ENCODE measurements around the gene CPO. TPM values are rescaled to one million over a fixed set of nuclear protein-coding genes. Genes with fewer than 3 reads are reported as not detected.

CPO gene
- total and polyA plus RNA-seq, 2 donors from 2014 or later: 0.41 to 0.90 TPM

DNA sequence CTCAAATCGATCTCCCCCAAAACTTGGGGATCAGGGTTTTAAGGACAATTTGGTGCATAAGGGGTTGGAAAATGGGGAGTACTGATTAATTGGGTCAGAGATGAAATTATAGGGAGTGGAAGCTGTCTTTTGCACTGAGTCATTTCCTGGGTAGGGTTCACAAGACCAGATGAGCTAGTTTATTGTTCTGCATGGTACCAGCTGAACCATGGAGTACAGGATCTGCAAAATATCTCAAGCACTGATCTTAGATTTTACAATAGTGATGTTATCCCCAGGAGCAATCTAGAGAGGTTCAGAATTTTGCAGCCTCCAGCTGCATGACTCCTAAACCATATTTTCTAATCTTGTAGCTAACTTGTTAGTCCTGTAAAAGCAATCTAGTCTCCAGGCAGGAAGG is 73.1 kb downstream of the CPO start:
- H3K27ac ChIP-seq (ENCODE audit: low read depth in 2 of 2, low read length in 2 of 2): no peak overlapping the region
- no peaks in the 10 kb centered on the region for H3K9me3 ChIP-seq (ENCODE audit: control insufficient read depth in 2 of 3, insufficient read depth in 1 of 3, low read length in 3 of 3)
- H3K4me3 ChIP-seq (ENCODE audit: low read length in 3 of 3): no peak overlapping the region
- DNase-seq (no peak), FAIRE-seq (no peak)
- H3K27me3 ChIP-seq (ENCODE audit: control insufficient read depth, insufficient read depth, low read length): no peaks in the 10 kb centered on the region
- H3K9ac ChIP-seq (ENCODE audit: low read length in 3 of 3): no peak overlapping the region
- TF ChIP-seq, protein P1, sequence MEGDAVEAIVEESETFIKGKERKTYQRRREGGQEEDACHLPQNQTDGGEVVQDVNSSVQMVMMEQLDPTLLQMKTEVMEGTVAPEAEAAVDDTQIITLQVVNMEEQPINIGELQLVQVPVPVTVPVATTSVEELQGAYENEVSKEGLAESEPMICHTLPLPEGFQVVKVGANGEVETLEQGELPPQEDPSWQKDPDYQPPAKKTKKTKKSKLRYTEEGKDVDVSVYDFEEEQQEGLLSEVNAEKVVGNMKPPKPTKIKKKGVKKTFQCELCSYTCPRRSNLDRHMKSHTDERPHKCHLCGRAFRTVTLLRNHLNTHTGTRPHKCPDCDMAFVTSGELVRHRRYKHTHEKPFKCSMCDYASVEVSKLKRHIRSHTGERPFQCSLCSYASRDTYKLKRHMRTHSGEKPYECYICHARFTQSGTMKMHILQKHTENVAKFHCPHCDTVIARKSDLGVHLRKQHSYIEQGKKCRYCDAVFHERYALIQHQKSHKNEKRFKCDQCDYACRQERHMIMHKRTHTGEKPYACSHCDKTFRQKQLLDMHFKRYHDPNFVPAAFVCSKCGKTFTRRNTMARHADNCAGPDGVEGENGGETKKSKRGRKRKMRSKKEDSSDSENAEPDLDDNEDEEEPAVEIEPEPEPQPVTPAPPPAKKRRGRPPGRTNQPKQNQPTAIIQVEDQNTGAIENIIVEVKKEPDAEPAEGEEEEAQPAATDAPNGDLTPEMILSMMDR (IDR thresholded peaks at IDR 0.05; ENCODE audit: borderline replicate concordance, extremely low read depth, insufficient read depth): no peak
- no peaks in the 10 kb centered on the region for H3K36me3 ChIP-seq (ENCODE audit: control insufficient read depth in 2 of 3, insufficient read depth in 3 of 3, low read length in 3 of 3)
- intact Hi-C loops (cut with DNase I): no loop called here
- H3K4me1 ChIP-seq (ENCODE audit: control insufficient read depth in 2 of 3, insufficient read depth in 2 of 3, low read depth in 1 of 3, low read length in 3 of 3): no peaks in the 10 kb centered on the region

DNA sequence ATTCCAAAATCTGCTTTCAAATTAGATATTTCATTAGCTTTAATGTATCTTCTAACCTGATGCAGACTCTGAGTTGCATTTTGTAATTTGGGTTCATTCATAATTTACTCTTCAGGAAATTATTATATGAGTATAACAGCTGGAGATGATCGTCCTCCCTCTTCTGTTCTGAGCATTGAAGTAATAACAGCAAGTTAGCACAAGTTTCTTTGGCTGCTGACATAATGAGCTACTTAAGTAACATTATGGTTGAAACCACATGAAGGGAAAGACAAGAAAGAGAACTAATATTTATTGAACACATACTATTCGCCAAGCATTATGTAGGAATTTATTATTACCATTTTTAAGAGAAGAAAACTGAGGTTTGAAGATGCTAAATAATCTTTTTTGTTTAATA is 75.1 kb downstream of the CPO start:
- intact Hi-C loops (cut with DNase I): no loop called here
- no peak overlapping the region for H3K9ac ChIP-seq (ENCODE audit: low read length in 3 of 3)
- H3K4me3 ChIP-seq (ENCODE audit: low read length in 3 of 3): no peak overlapping the region
- DNase-seq (no peak), FAIRE-seq (no peak)
- no peak overlapping the region for H3K27ac ChIP-seq (ENCODE audit: low read depth in 2 of 2, low read length in 2 of 2)
- H3K27me3 ChIP-seq (ENCODE audit: control insufficient read depth, insufficient read depth, low read length): no peaks in the 10 kb centered on the region
- TF ChIP-seq, protein P1 (IDR thresholded peaks at IDR 0.05; ENCODE audit: borderline replicate concordance, extremely low read depth, insufficient read depth): no peak
- no peaks in the 10 kb centered on the region for H3K9me3 ChIP-seq (ENCODE audit: control insufficient read depth in 2 of 3, insufficient read depth in 1 of 3, low read length in 3 of 3)
- H3K36me3 ChIP-seq (ENCODE audit: control insufficient read depth in 2 of 3, insufficient read depth in 3 of 3, low read length in 3 of 3): no peaks in the 10 kb centered on the region
- H3K4me1 ChIP-seq (ENCODE audit: control insufficient read depth in 2 of 3, insufficient read depth in 2 of 3, low read depth in 1 of 3, low read length in 3 of 3): no peaks in the 10 kb centered on the region

DNA sequence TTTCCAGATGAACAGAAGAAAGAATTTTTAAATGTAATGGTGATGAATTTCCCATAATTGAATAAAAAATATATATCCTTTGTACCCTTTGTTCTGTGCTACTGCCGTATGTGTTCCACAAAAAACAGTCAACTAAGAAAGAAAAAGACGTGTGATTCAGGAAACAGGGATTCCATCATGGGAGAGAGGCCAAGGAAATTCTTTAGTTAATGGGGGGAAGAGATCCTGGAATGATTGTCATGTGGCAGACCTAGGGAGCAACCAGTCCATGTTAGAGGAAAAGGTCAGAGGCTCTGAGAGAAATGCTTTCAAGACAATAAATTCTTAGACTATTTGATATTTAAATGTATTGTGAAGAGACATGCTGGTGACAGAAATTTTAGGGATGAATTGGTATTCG is 76.6 kb downstream of the CPO start:
- H3K9me3 ChIP-seq (ENCODE audit: control insufficient read depth in 2 of 3, insufficient read depth in 1 of 3, low read length in 3 of 3): no peaks in the 10 kb centered on the region
- FAIRE-seq (no peak), DNase-seq (no peak)
- no peak overlapping the region for H3K4me3 ChIP-seq (ENCODE audit: low read length in 3 of 3)
- no peak overlapping the region for H3K9ac ChIP-seq (ENCODE audit: low read length in 3 of 3)
- no peaks in the 10 kb centered on the region for H3K4me1 ChIP-seq (ENCODE audit: control insufficient read depth in 2 of 3, insufficient read depth in 2 of 3, low read depth in 1 of 3, low read length in 3 of 3)
- TF ChIP-seq, protein P1 (IDR thresholded peaks at IDR 0.05; ENCODE audit: borderline replicate concordance, extremely low read depth, insufficient read depth): no peak
- intact Hi-C loops (cut with DNase I): no loop called here
- no peaks in the 10 kb centered on the region for H3K36me3 ChIP-seq (ENCODE audit: control insufficient read depth in 2 of 3, insufficient read depth in 3 of 3, low read length in 3 of 3)
- H3K27me3 ChIP-seq (ENCODE audit: control insufficient read depth, insufficient read depth, low read length): no peaks in the 10 kb centered on the region
- no peak overlapping the region for H3K27ac ChIP-seq (ENCODE audit: low read depth in 2 of 2, low read length in 2 of 2)

Other genes with a start within 250 kb of the CPO start
- gene DYTN, start 221.1 kb upstream of the CPO start, total RNA-seq: not detected
- gene DYTN, start 221.1 kb upstream of the CPO start, polyA plus RNA-seq (ENCODE audit: insufficient read depth, low read depth, low replicate concordance): not detected
- 8.1 TPM for gene MDH1B, start 174.2 kb upstream of the CPO start, total RNA-seq
- gene MDH1B, start 174.2 kb upstream of the CPO start, polyA plus RNA-seq (ENCODE audit: insufficient read depth, low read depth, low replicate concordance): 7.1 TPM
- 27.0 TPM for gene FASTKD2, start 173.9 kb upstream of the CPO start, total RNA-seq
- gene FASTKD2, start 173.9 kb upstream of the CPO start, polyA plus RNA-seq (ENCODE audit: insufficient read depth, low read depth, low replicate concordance): 13.9 TPM
- 61.5 TPM for gene KLF7, start 226.4 kb downstream of the CPO start, total RNA-seq
- 2.9 TPM for gene KLF7, start 226.4 kb downstream of the CPO start, polyA plus RNA-seq (ENCODE audit: insufficient read depth, low read depth, low replicate concordance)